NT2/D1 (cell line): Measurements from ENCODE around the gene FAM169A.

Source experiments
- SUZ12 ChIP-seq: IDR thresholded peaks from 2 replicates; pipeline ENCODE4 v1.6.1; 2011; ENCODE audit not compliant: insufficient read length, insufficient read depth; ENCODE audit errors: extremely low read depth
- YY1 ChIP-seq: IDR thresholded peaks from 2 replicates; pipeline ENCODE4 v1.6.1; 2011; ENCODE audit not compliant: insufficient read length, insufficient read depth
- ZNF274 ChIP-seq: IDR thresholded peaks from 2 replicates; pipeline ENCODE4 v1.6.1; 2011; ENCODE audit warnings: mild to moderate bottlenecking, low read depth, low read length

GRCh38 chr5:74763504-74763903 lies 102.7 kb downstream of the FAM169A start:
- no peak for TF ChIP-seq ZNF274
- TF ChIP-seq YY1 = no peak
- TF ChIP-seq SUZ12 = no peak
